Activated CD8-positive, alpha-beta memory T cell treated with anti-CD3 and anti-CD28 coated beads, Interleukin-2, amount 50 U/mL, for 1 hour (primary cell): ENCODE measurements around the gene ZNF683.
A peak's percentile ranks its signal among the peaks of the same experiment; 100 is the strongest.
"Not testable (repeated sequence)": the region's sequence is repeated elsewhere in the genome, so short reads cannot be mapped to it uniquely, and the experiment has no call there.

Experiments used
- DNase-seq: peaks from one replicate; pipeline ENCODE4 v3.0.0-alpha.2; 2020; ENCODE audit errors: extremely low read depth

The ZNF683 gene

DNA sequence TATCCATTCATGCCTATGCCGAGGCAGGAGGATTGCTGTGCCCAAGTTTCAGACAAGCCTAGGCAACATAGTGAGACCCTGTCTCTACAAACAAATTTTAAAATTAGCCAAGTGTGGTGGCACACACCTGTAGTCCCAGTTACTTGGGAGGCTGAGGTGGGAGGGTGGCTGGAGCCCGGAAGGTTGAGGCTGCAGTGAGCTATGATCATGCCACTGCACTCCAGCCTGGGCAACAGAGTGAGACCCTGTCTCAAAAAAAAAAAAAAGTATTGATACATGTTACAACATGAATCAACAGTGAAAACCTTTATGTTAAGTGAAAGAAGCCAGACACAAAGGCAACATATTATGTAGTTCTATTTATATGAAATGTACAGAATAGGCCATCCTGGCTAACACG, 12.5 kb upstream of the ZNF683 start:
- not testable (repeated sequence) for DNase-seq

- no peak for DNase-seq
Observed at GRCh38 chr1:26384076-26384475, 11.5 kb upstream of the ZNF683 start.

- DNase-seq, result no peak
Observed at GRCh38 chr1:26378879-26379251, 6.3 kb upstream of the ZNF683 start.

DNA sequence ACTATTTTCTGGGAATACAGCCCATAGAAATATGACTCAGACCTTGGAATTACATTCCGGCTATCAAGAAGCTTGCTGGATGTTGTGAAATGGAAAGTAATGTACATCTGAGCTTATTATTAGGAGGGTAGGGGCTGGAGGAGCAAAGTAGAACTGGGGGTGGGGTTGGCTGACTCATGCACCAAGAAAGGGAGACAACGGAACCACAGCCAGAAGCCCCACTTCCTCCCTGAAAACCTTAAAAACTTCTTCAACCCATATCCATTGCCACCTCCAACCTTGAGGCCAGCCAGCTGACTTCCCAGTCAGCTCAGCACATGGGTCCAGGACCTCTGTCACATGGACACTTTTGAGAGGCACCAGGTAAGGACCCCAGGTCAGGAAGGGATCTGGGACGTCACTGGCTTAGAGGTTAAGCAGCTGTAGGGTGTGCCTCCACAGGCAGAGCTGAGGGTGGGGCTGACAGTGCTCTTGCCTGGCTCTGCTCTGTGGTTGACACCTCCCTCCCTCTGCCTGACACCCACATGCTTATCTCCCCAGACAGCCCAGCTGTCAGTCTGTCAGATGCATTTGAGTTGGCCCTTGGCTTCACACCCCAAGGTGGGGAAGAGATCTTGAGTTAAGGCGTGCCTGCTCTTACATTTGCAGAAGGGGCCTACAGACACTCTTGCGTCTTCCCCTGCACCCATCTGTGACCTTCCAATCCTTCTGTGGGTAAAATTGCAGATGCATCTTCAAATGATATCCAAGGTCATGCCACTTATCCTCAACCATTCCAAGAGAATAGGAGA, 5.7 kb upstream of the ZNF683 start:
- DNase-seq, result peak; percentile 74

DNA sequence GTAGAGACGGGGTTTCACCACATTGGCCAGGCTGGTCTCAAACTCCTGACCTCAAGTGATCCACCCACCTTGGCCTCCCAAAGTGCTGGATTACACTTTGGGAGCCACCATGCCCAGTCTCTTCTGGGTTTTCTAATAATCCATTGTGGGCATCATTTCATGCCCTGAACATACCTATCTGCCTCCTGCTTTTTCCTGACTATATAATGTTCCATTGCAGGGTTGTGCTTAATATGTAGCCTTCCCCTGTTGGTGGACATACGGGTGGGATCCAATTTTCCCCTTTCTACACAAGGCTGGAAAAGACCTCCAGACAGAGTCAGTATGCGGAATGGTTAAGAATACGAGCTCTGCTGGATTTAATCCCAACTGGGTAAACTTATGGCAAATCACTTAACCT, 3.5 kb upstream of the ZNF683 start:
- DNase-seq, result no peak

GRCh38 chr1:26375081-26375480, 2.5 kb upstream of the ZNF683 start:
- no peak for DNase-seq

GRCh38 chr1:26374361-26374760, 1.8 kb upstream of the ZNF683 start:
- DNase-seq, result not testable (repeated sequence)

- no peak for DNase-seq
Observed at GRCh38 chr1:26373789-26374188, 1.2 kb upstream of the ZNF683 start.

GRCh38 chr1:26373281-26373680, 731 bp upstream of the ZNF683 start:
- DNase-seq, result no peak

DNA sequence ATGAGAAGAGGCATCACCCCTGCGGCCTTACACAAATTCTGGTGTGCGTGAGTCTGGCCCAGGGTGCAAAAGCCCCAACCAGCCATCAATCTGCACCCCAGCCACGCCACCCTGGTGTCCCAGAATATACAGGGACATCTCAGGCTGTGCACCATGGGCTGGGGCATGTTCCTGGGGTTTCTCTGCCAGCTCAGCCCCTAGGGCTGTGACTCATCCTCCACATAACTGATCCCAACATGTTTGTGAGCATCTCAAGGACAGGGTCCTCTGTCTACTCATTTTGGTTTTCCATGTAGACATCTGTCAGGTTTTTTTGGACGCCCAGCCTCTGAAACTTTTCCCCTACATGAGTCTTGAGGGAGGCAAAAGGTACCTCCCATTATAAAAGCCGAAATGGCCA, 511 bp downstream of the ZNF683 start:
- no peak for DNase-seq

GRCh38 chr1:26370591-26371382, 1.8 kb downstream of the ZNF683 start:
- DNase-seq, result no peak

DNA sequence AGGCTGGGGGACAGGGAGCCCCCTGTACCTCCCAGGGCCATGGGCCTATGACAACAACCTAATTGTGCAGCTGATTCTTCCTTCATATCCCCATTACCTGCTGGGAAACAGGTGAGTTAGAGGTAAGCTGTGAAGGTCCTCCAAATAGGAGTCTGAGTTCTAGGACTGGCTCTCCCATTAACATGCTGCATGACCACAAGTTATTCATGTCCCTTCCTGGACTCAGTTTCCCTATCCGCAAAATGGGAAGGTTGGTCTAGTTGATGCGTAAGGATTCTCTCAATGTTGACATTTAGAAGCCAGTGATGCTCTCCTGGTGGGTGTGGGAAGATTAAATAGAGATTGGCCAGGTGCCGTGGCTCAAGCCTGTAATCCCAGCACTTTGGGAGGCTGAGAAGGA, 4.1 kb downstream of the ZNF683 start:
- no peak for DNase-seq

- no peak for DNase-seq
Observed at GRCh38 chr1:26368006-26368405, 4.5 kb downstream of the ZNF683 start.

- DNase-seq, result no peak
Observed at GRCh38 chr1:26367441-26367840, 5.1 kb downstream of the ZNF683 start.

GRCh38 chr1:26364956-26365355, 7.6 kb downstream of the ZNF683 start:
- DNase-seq, result no peak

- peak; percentile 63 for DNase-seq
Observed at GRCh38 chr1:26363549-26364448, 8.8 kb downstream of the ZNF683 start.

GRCh38 chr1:26362331-26362730, 10.2 kb downstream of the ZNF683 start:
- no peak for DNase-seq

DNA sequence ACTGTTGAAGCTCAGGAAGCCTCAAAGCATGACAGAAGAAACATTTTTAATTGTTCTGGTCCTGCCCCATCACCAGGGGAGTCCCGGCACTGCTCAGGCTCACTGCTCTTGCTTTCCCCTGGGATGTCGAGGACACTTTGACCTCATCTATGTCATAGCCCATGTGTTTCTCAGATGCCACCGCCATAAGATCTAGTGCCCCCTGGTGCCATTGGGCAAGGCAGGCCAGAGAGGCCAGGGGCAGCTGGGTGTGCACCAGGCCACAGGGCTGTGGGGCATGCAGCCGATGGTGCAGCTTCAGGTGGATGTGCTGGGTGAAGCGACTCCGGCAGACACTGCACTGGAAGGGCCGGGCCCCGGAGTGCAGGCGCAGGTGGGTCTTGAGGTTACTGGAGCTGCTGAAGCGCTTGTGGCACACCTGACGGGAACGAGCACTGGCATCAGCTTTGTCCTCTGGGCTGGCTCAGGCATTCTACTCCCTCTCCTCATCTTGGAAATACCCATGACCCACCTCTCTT, 10.9 kb downstream of the ZNF683 start:
- DNase-seq, result no peak

DNA sequence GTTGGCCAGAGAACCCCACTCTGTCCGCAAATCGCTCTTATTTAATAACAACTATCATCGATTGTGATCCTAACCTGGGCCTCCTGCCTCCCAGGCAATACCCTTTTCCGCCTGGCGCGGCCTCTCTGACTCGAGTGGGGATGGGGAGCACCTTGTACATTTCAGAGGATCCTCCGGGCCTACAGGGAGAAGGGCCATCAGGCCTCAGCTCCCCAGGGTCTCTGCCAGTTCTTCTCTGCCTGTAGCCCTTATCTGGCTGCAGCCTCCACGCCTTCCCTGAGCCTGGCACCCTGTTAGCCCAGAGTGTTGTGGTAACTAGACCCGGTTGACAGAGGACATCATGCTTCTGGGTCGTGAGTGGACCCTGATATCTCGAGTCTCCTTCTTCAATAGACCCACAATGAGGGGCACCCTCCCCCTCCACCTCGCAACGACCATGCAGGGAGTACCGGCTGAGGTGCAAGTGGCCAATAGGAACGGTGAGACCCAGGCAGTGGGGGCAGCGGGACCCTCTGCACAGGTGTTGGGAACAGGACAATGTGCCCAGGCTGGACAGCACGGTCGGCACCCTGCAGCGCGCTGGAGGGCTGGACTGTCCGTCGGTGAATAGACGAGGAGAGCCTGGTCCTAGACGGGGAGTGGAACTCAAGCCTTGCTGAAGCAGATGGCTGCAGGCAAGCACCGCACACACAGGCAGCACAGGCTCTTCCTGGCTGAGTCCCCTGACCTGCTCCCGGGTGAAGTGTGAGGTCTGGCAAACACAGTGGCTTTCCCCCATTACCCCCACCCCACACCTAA, 11.5 kb downstream of the ZNF683 start:
- DNase-seq, result no peak

DNA sequence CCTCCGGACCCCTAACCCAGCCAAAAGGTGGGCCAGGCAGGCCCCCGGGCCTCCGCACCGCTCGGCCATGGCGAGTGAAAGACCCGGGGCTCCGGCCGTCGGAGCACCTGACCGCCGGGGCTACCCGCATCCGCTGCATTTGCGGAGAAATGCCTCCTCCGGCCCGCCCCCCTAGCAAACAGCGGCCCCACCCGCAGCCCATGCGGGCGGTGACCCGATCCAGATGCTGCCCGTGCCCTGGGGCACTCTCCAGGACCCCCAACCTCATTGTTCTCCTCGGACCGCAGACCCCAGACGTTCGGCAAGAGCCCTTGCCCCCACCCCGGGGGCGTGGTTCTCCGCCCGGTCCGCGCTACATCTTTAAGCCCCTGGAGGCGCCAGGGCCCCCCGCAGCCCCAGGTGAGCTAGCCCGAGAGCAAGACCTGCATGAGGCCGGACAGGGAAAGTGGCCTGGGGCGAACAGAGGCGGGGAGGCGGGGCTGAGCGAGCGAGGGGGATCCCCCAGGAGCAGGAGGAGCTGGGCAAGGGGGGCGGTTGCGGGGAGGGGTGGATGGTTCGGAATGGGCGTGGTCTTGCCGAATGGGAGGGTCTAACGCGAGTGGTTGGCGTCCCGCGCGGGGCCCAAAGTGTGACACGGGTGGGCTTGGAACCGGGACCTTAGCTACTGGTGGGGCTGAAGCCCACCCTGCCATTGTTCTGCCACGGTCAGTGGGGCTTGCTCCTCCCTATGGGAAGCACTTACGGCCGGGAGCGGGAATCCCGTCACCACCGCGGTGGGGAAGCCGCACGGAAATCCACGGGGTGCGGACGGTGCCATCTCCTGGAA, 12.4 kb downstream of the ZNF683 start:
- no peak for DNase-seq
